Measurements from ENCODE around the gene POLR1E.
A peak's percentile ranks its signal among the peaks of the same experiment; 100 is the strongest.

The POLR1E gene

GRCh38 chr9:37521111-37521510 lies 35.4 kb downstream of the POLR1E start:
- no peak overlapping the region for H3K27ac Mint-ChIP-seq

GRCh38 chr9:37522971-37523370 lies 37.2 kb downstream of the POLR1E start:
- Mint-ChIP-seq H3K4me3 (no peak overlapping the region), H3K27me3 (ENCODE audit: low read depth) (no peaks in the 10 kb centered on the region), H3K36me3 (ENCODE audit: low read depth) (no peaks in the 10 kb centered on the region), H3K27ac (no peak overlapping the region), H3K4me1 (ENCODE audit: low read depth) (no peaks in the 10 kb centered on the region), H3K9me3 (no peaks in the 10 kb centered on the region)
- no peak for DNase-seq (ENCODE audit: low spot score)

More at GRCh38 chr9:37521111-37521510, 35.4 kb downstream of the POLR1E start:
- no peak overlapping the region for H3K4me3 Mint-ChIP-seq
- no peaks in the 10 kb centered on the region for H3K4me1 Mint-ChIP-seq (ENCODE audit: low read depth)
- no peaks in the 10 kb centered on the region for H3K36me3 Mint-ChIP-seq (ENCODE audit: low read depth)
- H3K9me3 Mint-ChIP-seq = no peaks in the 10 kb centered on the region
- no peaks in the 10 kb centered on the region for H3K27me3 Mint-ChIP-seq (ENCODE audit: low read depth)
- DNase-seq (ENCODE audit: low spot score) = no peak

GRCh38 chr9:37523916-37524315 lies 38.2 kb downstream of the POLR1E start:
- Mint-ChIP-seq H3K4me1 (ENCODE audit: low read depth) (peaks cover 3% of the 10 kb centered on the region), H3K4me3 (no peak overlapping the region), H3K36me3 (ENCODE audit: low read depth) (no peaks in the 10 kb centered on the region), H3K27ac (no peak overlapping the region), H3K27me3 (ENCODE audit: low read depth) (no peaks in the 10 kb centered on the region), H3K9me3 (no peaks in the 10 kb centered on the region)
- no peak for DNase-seq (ENCODE audit: low spot score)

- Mint-ChIP-seq H3K27ac (peak overlapping the region; percentile 31), H3K4me3 (peak overlapping the region; percentile 39), H3K4me1 (ENCODE audit: low read depth) (peaks cover 5% of the 10 kb centered on the region), H3K27me3 (ENCODE audit: low read depth) (no peaks in the 10 kb centered on the region), H3K36me3 (ENCODE audit: low read depth) (no peaks in the 10 kb centered on the region), H3K9me3 (no peaks in the 10 kb centered on the region)
- peak; percentile 45 for DNase-seq (ENCODE audit: low spot score)
These were observed 43.1 kb downstream of the POLR1E start for GRCh38 chr9:37528652-37529471.

GRCh38 chr9:37531699-37532098 lies 46.0 kb downstream of the POLR1E start:
- no peaks in the 10 kb centered on the region for H3K36me3 Mint-ChIP-seq (ENCODE audit: low read depth)
- H3K4me1 Mint-ChIP-seq (ENCODE audit: low read depth) = peaks cover 5% of the 10 kb centered on the region
- H3K9me3 Mint-ChIP-seq = no peaks in the 10 kb centered on the region
- H3K27me3 Mint-ChIP-seq (ENCODE audit: low read depth) = no peaks in the 10 kb centered on the region
- no peak for DNase-seq (ENCODE audit: low spot score)
- no peak overlapping the region for H3K27ac Mint-ChIP-seq
- no peak overlapping the region for H3K4me3 Mint-ChIP-seq

- H3K4me1 Mint-ChIP-seq (ENCODE audit: low read depth) = no peaks in the 10 kb centered on the region
- no peaks in the 10 kb centered on the region for H3K27me3 Mint-ChIP-seq (ENCODE audit: low read depth)
- no peak overlapping the region for H3K27ac Mint-ChIP-seq
These were observed 48.7 kb downstream of the POLR1E start for GRCh38 chr9:37534412-37534811.

GRCh38 chr9:37534901-37535300 lies 49.2 kb downstream of the POLR1E start:
- no peaks in the 10 kb centered on the region for H3K36me3 Mint-ChIP-seq (ENCODE audit: low read depth)
- H3K4me1 Mint-ChIP-seq (ENCODE audit: low read depth) = no peaks in the 10 kb centered on the region
- no peak overlapping the region for H3K4me3 Mint-ChIP-seq
- H3K27me3 Mint-ChIP-seq (ENCODE audit: low read depth) = no peaks in the 10 kb centered on the region
- no peak for DNase-seq (ENCODE audit: low spot score)
- H3K27ac Mint-ChIP-seq = no peak overlapping the region
- no peaks in the 10 kb centered on the region for H3K9me3 Mint-ChIP-seq

More at GRCh38 chr9:37534412-37534811, 48.7 kb downstream of the POLR1E start:
- no peak for DNase-seq (ENCODE audit: low spot score)
- Mint-ChIP-seq H3K36me3 (ENCODE audit: low read depth) (no peaks in the 10 kb centered on the region), H3K4me3 (no peak overlapping the region), H3K9me3 (no peaks in the 10 kb centered on the region)

GRCh38 chr9:37538099-37538498 lies 52.4 kb downstream of the POLR1E start:
- no peaks in the 10 kb centered on the region for H3K9me3 Mint-ChIP-seq
- H3K4me1 Mint-ChIP-seq (ENCODE audit: low read depth) = no peaks in the 10 kb centered on the region
- H3K36me3 Mint-ChIP-seq (ENCODE audit: low read depth) = no peaks in the 10 kb centered on the region
- no peak for DNase-seq (ENCODE audit: low spot score)
- no peaks in the 10 kb centered on the region for H3K27me3 Mint-ChIP-seq (ENCODE audit: low read depth)
- no peak overlapping the region for H3K27ac Mint-ChIP-seq
- no peak overlapping the region for H3K4me3 Mint-ChIP-seq

- DNase-seq (ENCODE audit: low spot score) = no peak
- H3K9me3 Mint-ChIP-seq = no peaks in the 10 kb centered on the region
- no peak overlapping the region for H3K27ac Mint-ChIP-seq
- H3K27me3 Mint-ChIP-seq (ENCODE audit: low read depth) = no peaks in the 10 kb centered on the region
- no peaks in the 10 kb centered on the region for H3K36me3 Mint-ChIP-seq (ENCODE audit: low read depth)
- no peaks in the 10 kb centered on the region for H3K4me1 Mint-ChIP-seq (ENCODE audit: low read depth)
- H3K4me3 Mint-ChIP-seq = no peak overlapping the region
These were observed 53.9 kb downstream of the POLR1E start for GRCh38 chr9:37539634-37540033.

GRCh38 chr9:37540634-37541033 lies 54.9 kb downstream of the POLR1E start:
- H3K36me3 Mint-ChIP-seq (ENCODE audit: low read depth) = no peaks in the 10 kb centered on the region
- H3K27me3 Mint-ChIP-seq (ENCODE audit: low read depth) = no peaks in the 10 kb centered on the region
- H3K9me3 Mint-ChIP-seq = no peaks in the 10 kb centered on the region
- no peak for DNase-seq (ENCODE audit: low spot score)
- no peak overlapping the region for H3K27ac Mint-ChIP-seq
- H3K4me1 Mint-ChIP-seq (ENCODE audit: low read depth) = no peaks in the 10 kb centered on the region
- H3K4me3 Mint-ChIP-seq = no peak overlapping the region

- H3K27me3 Mint-ChIP-seq (ENCODE audit: low read depth) = no peaks in the 10 kb centered on the region
- no peaks in the 10 kb centered on the region for H3K36me3 Mint-ChIP-seq (ENCODE audit: low read depth)
- H3K27ac Mint-ChIP-seq = no peak overlapping the region
These were observed 55.7 kb downstream of the POLR1E start for GRCh38 chr9:37541465-37541864.

GRCh38 chr9:37542488-37542887 lies 56.7 kb downstream of the POLR1E start:
- Mint-ChIP-seq H3K36me3 (ENCODE audit: low read depth) (no peaks in the 10 kb centered on the region), H3K9me3 (no peaks in the 10 kb centered on the region), H3K4me1 (ENCODE audit: low read depth) (no peaks in the 10 kb centered on the region), H3K4me3 (no peak overlapping the region), H3K27me3 (ENCODE audit: low read depth) (no peaks in the 10 kb centered on the region), H3K27ac (no peak overlapping the region)
- no peak for DNase-seq (ENCODE audit: low spot score)

More at GRCh38 chr9:37541465-37541864, 55.7 kb downstream of the POLR1E start:
- DNase-seq (ENCODE audit: low spot score) = no peak
- Mint-ChIP-seq H3K4me1 (ENCODE audit: low read depth) (no peaks in the 10 kb centered on the region), H3K4me3 (no peak overlapping the region), H3K9me3 (no peaks in the 10 kb centered on the region)

GRCh38 chr9:37542895-37543294 lies 57.1 kb downstream of the POLR1E start:
- no peaks in the 10 kb centered on the region for H3K9me3 Mint-ChIP-seq
- H3K36me3 Mint-ChIP-seq (ENCODE audit: low read depth) = no peaks in the 10 kb centered on the region
- no peaks in the 10 kb centered on the region for H3K27me3 Mint-ChIP-seq (ENCODE audit: low read depth)
- no peak overlapping the region for H3K4me3 Mint-ChIP-seq
- no peak for DNase-seq (ENCODE audit: low spot score)
- no peaks in the 10 kb centered on the region for H3K4me1 Mint-ChIP-seq (ENCODE audit: low read depth)
- no peak overlapping the region for H3K27ac Mint-ChIP-seq

- no peak for DNase-seq (ENCODE audit: low spot score)
- H3K4me1 Mint-ChIP-seq (ENCODE audit: low read depth) = no peaks in the 10 kb centered on the region
- no peaks in the 10 kb centered on the region for H3K27me3 Mint-ChIP-seq (ENCODE audit: low read depth)
- no peaks in the 10 kb centered on the region for H3K9me3 Mint-ChIP-seq
- H3K27ac Mint-ChIP-seq = no peak overlapping the region
- H3K36me3 Mint-ChIP-seq (ENCODE audit: low read depth) = no peaks in the 10 kb centered on the region
- H3K4me3 Mint-ChIP-seq = no peak overlapping the region
These were observed 57.7 kb downstream of the POLR1E start for GRCh38 chr9:37543468-37543867.
